ENCODE results near the gene PTPN6.

DNA sequence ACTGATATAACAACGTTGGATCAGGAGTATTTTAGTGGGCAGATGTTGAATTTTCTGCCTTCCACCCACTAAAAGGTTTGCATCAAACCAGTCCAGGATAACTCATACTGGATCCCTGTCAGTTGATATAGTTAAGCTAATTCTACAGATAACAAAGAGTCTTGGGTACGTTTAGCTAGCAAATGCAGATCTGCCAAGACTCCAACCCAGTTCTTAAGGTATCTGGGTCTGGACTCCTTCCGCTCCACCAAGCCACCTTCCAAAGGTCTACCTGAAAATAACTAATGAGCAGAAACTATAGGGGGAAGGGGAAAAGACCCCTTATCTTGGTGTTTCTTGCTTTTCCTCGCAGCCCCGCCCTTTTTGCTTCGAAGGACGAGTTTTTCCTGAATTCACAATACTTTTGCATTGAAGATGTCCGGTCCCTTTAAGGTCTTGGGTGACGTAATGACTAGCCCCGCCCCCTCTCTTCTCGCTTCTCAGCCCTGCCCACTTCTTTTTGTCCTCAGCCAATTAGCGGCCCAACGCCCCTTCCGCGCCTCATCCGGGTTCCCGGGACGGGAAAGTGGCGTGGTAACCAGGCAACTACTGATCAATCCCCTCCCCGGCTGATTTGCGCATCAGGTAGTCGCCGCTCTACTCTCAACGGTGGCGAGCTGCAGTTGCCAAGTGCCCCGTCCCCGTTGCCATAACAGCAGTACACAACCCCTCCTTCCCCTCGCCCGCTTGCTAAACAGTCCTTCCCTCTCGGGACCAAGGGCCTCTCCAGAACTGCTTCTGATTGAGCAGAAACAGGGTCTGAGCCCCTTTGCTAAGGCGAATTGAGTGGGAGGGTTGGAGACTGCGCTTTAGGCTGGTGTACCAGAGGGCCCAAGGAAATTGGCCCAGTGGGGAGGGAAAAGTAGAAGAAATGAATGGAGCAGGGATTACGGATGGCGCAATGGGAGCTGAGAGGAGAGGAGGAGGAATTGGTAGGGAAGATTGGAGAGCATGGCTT is 46.6 kb upstream of the PTPN6 start, which contains the start of gene LRRC23:
- TF ChIP-seq, protein P1, sequence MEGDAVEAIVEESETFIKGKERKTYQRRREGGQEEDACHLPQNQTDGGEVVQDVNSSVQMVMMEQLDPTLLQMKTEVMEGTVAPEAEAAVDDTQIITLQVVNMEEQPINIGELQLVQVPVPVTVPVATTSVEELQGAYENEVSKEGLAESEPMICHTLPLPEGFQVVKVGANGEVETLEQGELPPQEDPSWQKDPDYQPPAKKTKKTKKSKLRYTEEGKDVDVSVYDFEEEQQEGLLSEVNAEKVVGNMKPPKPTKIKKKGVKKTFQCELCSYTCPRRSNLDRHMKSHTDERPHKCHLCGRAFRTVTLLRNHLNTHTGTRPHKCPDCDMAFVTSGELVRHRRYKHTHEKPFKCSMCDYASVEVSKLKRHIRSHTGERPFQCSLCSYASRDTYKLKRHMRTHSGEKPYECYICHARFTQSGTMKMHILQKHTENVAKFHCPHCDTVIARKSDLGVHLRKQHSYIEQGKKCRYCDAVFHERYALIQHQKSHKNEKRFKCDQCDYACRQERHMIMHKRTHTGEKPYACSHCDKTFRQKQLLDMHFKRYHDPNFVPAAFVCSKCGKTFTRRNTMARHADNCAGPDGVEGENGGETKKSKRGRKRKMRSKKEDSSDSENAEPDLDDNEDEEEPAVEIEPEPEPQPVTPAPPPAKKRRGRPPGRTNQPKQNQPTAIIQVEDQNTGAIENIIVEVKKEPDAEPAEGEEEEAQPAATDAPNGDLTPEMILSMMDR (conservative IDR thresholded peaks at IDR 0.05; ENCODE audit: low read length), result no peak
- no peak for TF ChIP-seq EZH2phosphoT487 (IDR thresholded peaks at IDR 0.05; ENCODE audit: borderline replicate concordance, low read depth, low read length)
